Measurements from ENCODE around the gene GPR183. TPM values are rescaled to one million over a fixed set of nuclear protein-coding genes. Genes with fewer than 3 reads are reported as not detected.

GPR183 gene
- total RNA-seq, 1 donor from 2014 or later, result 147 TPM

DNA sequence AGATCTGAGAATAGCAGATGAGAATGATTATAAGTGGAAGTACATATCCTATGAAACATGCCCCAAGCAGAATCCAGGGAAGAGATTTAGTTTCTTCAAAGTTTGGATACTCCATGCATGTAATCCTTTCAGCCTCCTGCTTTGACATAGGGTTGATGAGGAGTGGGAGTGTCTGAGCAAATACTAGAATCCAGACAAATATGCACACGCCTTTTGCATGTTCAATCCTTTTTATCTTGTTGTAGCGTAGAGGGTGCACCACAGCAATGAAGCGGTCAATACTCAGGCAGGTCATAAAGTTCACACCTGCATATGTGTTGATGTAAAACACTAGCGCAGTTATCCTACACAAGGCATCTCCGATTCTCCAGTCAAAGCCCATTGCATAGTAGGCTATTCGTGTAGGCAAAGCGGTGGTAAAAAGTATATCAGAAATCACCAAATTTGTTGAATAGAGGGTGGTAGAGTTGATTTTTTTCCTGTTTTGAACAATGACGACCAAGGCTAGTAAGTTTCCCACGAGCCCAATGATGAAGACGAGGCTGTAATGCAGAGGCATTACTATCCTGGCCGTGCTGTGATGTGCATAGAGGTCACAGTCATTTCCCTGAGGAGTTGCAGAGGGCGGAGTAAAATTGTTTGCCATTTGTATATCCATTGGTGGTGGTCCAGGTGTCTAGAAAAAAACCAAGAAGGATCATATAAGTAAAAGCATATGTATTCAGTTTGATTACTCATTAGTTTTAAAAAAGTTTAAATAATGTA lies 11.5 kb downstream of the GPR183 start:
- H3K9me3 Mint-ChIP-seq, result no peaks in the 10 kb centered on the region
- H3K27ac Mint-ChIP-seq, result peak overlapping the region; percentile 89
- peak overlapping the region; percentile 72 for H3K4me3 Mint-ChIP-seq (ENCODE audit: low read depth)
- H3K36me3 Mint-ChIP-seq (ENCODE audit: low read depth), result peaks cover 89% of the 10 kb centered on the region
- DNase-seq (ENCODE audit: low spot score), result no peak
- intact Hi-C loops (cut with micrococcal nuclease), result loop anchor here (1.0 to 5.0 kb wide), 6 partner anchors 7 to 207 kb away; partner anchors contain the start of gene TM9SF2
- H3K27me3 Mint-ChIP-seq (ENCODE audit: low read depth), result no peaks in the 10 kb centered on the region
- H3K4me1 Mint-ChIP-seq (ENCODE audit: low read depth), result peaks cover 76% of the 10 kb centered on the region

DNA sequence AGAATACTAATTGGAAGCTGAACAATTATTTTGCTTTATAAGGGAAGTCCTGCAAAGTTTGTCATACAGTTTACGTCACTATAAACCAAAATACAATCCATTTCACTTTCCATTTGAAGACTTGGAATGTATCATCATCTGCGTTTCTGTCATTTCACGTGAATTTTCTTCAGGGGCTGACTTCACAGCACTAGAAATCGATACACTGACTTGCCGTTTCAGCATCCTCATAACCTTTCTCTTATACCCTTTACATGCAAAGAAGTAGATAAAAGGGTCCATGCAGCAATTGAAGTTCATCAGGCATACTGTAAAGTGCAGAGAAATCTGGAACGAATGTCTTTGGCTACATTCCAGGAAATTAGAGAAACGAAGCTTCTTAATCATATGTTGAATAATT lies 12.2 kb downstream of the GPR183 start:
- Mint-ChIP-seq H3K9me3 (no peaks in the 10 kb centered on the region), H3K4me1 (ENCODE audit: low read depth) (peaks cover 76% of the 10 kb centered on the region), H3K27me3 (ENCODE audit: low read depth) (no peaks in the 10 kb centered on the region), H3K4me3 (ENCODE audit: low read depth) (peak overlapping the region; percentile 72), H3K36me3 (ENCODE audit: low read depth) (peaks cover 89% of the 10 kb centered on the region), H3K27ac (peak overlapping the region; percentile 89)
- DNase-seq (ENCODE audit: low spot score), result no peak
- intact Hi-C loops (cut with micrococcal nuclease), result loop anchor here (5.0 kb wide), 1 partner anchor 207 kb away; the partner anchor contains the start of gene TM9SF2

DNA sequence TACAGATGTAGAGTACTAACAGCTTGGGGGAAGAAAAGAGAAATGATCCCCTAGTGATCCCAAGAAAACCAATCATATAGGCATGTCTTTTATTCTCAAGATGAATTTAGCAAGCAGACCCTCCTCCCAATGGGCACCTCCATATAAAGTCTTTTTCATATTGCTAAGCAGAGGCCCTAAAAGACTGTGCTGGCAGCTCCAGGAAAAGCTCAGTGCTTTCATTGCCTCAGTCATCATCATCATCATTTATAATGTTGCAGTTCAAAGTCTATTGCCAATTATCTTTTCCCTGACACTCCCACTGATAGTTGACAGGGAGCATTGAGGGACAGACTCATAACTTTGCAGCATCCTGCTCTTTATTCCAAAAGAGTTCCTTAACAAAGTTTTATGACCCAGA lies 13.0 kb downstream of the GPR183 start:
- DNase-seq (ENCODE audit: low spot score), result no peak
- Mint-ChIP-seq H3K4me3 (ENCODE audit: low read depth) (no peak overlapping the region), H3K9me3 (no peaks in the 10 kb centered on the region), H3K4me1 (ENCODE audit: low read depth) (peaks cover 78% of the 10 kb centered on the region), H3K27me3 (ENCODE audit: low read depth) (no peaks in the 10 kb centered on the region), H3K36me3 (ENCODE audit: low read depth) (peaks cover 87% of the 10 kb centered on the region), H3K27ac (peak overlapping the region; percentile 31)
- intact Hi-C loops (cut with micrococcal nuclease), result no loop called here

DNA sequence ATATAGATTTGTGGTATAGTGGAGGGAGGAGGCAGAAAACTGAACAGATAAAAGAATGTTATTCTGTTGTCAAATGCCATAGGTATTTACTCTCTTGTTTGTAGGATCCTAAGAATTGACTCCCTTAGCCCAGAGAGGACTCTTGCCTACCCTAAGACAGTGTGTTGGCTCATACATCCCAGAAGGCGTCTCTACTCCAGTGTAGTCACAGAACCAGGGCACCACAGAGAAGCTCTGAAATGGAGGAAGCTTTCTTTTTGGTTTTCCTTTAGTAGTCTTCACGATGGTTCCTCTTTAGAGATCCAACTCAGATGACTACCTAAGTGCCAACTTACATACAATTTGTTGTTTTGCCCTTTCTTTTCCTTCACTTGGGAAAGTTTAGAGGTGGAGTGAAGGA lies 14.0 kb downstream of the GPR183 start:
- Mint-ChIP-seq H3K36me3 (ENCODE audit: low read depth) (peaks cover 88% of the 10 kb centered on the region), H3K4me1 (ENCODE audit: low read depth) (peaks cover 79% of the 10 kb centered on the region), H3K27ac (peak overlapping the region; percentile 35), H3K4me3 (ENCODE audit: low read depth) (no peak overlapping the region), H3K27me3 (ENCODE audit: low read depth) (no peaks in the 10 kb centered on the region), H3K9me3 (no peaks in the 10 kb centered on the region)
- no peak for DNase-seq (ENCODE audit: low spot score)
- intact Hi-C loops (cut with micrococcal nuclease), result no loop called here

DNA sequence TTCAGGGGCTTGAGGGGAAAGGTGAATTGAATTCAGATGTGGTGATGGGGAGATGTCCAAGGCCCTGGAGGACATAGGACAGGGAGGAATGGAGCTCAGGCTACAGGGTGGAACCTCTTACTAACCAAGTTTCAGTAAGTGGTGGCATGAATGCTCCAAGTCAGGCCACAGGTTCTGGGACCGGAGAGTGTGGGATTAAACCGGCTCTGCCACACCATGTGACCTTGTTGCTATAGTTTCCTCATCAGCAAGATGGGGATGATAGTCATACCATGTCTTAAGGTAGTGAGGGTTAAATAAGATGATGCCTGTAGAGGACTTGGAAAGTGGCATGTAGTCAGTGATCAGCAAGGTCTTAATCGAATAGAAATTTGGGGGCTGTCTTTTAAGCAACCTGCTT lies 16.3 kb downstream of the GPR183 start:
- Mint-ChIP-seq H3K4me3 (ENCODE audit: low read depth) (peak overlapping the region; percentile 9), H3K36me3 (ENCODE audit: low read depth) (peaks cover 75% of the 10 kb centered on the region), H3K27ac (peak overlapping the region; percentile 80), H3K4me1 (ENCODE audit: low read depth) (peaks cover 83% of the 10 kb centered on the region), H3K27me3 (ENCODE audit: low read depth) (no peaks in the 10 kb centered on the region), H3K9me3 (no peaks in the 10 kb centered on the region)
- DNase-seq (ENCODE audit: low spot score), result no peak
- intact Hi-C loops (cut with micrococcal nuclease), result no loop called here

DNA sequence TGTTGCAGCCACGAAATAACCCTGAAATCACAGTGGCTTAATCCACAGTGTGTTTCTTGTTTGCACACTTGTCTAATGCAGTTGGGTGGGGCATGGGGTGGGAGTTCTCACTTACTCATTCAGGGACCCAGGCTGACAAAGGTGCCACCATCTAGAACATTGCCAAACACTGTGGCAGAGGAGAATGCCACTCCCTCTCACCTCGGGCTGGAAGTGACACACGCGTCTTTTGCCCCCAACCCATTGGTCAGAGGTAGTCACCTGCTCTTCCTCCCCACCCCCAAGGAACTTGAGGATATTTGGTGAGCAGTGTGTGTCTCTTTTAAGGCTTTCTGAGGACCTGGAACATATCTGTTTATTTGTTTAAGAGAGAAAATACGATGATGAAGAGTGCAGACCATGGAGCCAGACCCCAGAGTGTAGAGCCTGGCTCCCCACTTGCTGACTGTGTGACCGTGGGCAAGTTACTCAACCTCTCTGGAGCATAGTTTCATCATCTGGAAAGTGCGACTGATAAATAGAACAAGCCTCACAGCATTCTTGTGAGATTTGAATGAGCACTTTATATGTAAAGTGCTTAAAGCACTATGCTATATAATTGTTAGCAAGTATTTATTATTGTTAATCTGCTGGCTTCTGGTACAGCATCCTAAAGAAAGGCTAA lies 17.4 kb downstream of the GPR183 start:
- Mint-ChIP-seq H3K4me1 (ENCODE audit: low read depth) (peaks cover 81% of the 10 kb centered on the region), H3K36me3 (ENCODE audit: low read depth) (peaks cover 70% of the 10 kb centered on the region), H3K4me3 (ENCODE audit: low read depth) (no peak overlapping the region), H3K9me3 (no peaks in the 10 kb centered on the region), H3K27me3 (ENCODE audit: low read depth) (no peaks in the 10 kb centered on the region), H3K27ac (peak overlapping the region; percentile 80)
- intact Hi-C loops (cut with micrococcal nuclease), result loop anchor here (2.0 to 5.0 kb wide), 3 partner anchors 15 to 207 kb away; no protein-coding TSS in a partner anchor
- no peak for DNase-seq (ENCODE audit: low spot score)

DNA sequence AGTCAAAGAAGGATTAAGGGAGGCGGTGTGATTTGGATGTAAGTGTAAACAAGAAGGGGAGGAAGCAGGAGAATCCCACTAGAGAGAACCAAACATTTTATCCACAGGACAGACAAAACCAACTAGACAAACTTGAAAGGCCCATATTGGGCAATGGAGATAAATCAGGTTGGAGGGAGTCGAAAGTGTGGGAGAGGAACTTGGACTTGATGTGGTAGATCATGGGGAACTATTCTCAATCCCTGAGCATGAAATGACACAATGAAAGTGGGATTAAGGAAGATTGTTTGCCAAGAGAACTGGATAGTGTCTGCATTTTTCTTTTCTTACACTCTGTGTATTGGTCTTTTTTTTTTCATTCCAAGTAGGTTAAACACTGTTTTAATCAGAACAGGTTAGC lies 17.9 kb downstream of the GPR183 start:
- no peaks in the 10 kb centered on the region for H3K9me3 Mint-ChIP-seq
- peaks cover 72% of the 10 kb centered on the region for H3K36me3 Mint-ChIP-seq (ENCODE audit: low read depth)
- H3K4me3 Mint-ChIP-seq (ENCODE audit: low read depth), result no peak overlapping the region
- H3K4me1 Mint-ChIP-seq (ENCODE audit: low read depth), result peaks cover 84% of the 10 kb centered on the region
- H3K27me3 Mint-ChIP-seq (ENCODE audit: low read depth), result no peaks in the 10 kb centered on the region
- no peak for DNase-seq (ENCODE audit: low spot score)
- H3K27ac Mint-ChIP-seq, result peak overlapping the region; percentile 80
- intact Hi-C loops (cut with micrococcal nuclease), result loop anchor here (2.0 to 5.0 kb wide), 3 partner anchors 14 to 208 kb away; no protein-coding TSS in a partner anchor

DNA sequence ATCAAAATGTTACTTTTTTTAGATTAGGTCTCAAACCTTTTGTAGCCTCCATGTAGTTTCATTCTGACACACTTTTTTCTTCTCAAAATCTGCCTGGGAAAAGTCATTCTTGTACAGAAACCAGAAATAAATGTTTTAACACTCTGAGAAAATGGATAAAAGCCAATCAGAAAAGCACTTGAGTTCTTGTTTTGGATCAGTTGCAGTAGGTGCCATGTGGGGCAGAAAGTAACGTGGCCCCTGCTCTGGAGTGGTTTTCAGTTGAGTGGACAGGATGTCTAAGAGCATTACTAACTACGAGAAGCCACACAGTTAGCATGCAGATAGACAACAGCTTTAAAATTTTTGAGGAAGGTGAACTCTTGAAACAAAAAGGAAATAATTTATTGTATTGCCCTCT lies 19.1 kb downstream of the GPR183 start:
- Mint-ChIP-seq H3K27ac (peak overlapping the region; percentile 80), H3K4me1 (ENCODE audit: low read depth) (peaks cover 75% of the 10 kb centered on the region), H3K9me3 (no peaks in the 10 kb centered on the region), H3K36me3 (ENCODE audit: low read depth) (peaks cover 60% of the 10 kb centered on the region), H3K27me3 (ENCODE audit: low read depth) (no peaks in the 10 kb centered on the region), H3K4me3 (ENCODE audit: low read depth) (peak overlapping the region; percentile 3)
- intact Hi-C loops (cut with micrococcal nuclease), result loop anchor here (1.0 to 5.0 kb wide), 6 partner anchors 8 to 209 kb away; no protein-coding TSS in a partner anchor
- DNase-seq (ENCODE audit: low spot score), result peak; percentile 38

DNA sequence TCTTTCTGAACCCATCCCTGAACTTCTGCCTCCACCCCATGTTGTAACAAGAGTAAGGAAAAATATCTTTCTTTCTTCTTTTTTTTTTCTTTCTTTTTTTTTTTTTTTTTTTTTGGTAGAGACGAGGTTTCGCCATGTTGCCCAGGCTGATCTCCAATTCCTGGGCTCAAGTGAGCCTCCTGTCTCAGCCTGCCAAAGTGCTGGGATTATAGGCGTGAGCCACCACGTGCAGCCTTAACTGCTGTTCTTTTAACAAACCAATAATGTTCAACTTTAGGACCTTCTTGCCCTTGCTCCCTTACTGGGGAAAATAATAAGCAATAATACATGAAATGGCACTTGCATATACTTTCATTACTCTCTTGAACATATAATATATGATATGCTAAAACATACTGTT lies 19.6 kb downstream of the GPR183 start:
- intact Hi-C loops (cut with micrococcal nuclease), result loop anchor here (5.0 kb wide), 1 partner anchor 210 kb away; no protein-coding TSS in a partner anchor

DNA sequence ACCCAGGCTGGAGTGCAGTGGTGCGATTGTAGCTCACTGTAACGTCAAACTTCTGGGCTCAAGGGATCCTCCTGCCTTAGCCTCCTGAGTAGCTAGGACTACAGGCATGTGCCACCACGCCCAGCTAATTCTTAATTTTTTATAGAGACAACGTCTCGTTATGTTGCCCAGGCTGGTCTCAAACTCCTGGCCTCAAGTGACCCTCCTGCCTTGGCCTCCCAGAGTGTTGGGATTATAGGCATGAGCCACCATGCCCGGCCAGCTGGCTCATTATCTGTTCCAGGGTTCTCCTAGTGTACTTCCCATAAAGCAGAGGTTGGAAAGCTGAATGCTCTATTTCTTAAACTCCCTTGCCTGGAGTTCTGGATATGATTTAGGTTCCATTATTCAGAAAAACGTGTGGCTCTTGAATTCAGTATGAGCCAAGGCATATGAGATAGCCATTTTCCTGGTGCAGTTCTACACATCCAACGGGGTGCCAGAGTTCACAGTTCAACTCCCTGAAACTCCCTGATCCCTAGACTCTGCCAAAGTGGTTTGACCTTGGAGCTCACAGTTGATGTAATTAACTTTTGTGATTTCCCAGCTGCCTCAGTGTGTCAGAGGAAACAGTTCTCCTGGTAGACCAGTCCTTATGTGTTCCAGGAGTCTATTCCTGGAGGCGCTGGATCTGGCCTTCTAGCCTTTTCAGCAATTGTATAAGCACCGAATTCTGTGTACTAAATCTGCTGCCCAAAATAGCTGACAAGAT lies 21.6 kb downstream of the GPR183 start:
- Mint-ChIP-seq H3K27me3 (ENCODE audit: low read depth) (no peaks in the 10 kb centered on the region), H3K4me3 (ENCODE audit: low read depth) (no peak overlapping the region), H3K36me3 (ENCODE audit: low read depth) (peaks cover 45% of the 10 kb centered on the region), H3K9me3 (no peaks in the 10 kb centered on the region), H3K4me1 (ENCODE audit: low read depth) (peaks cover 82% of the 10 kb centered on the region), H3K27ac (no peak overlapping the region)
- no peak for DNase-seq (ENCODE audit: low spot score)
- intact Hi-C loops (cut with micrococcal nuclease), result loop anchor here (5.0 kb wide), 1 partner anchor 212 kb away; no protein-coding TSS in a partner anchor

More for the DNA sequence above, 19.6 kb downstream of the GPR183 start:
- Mint-ChIP-seq H3K4me1 (ENCODE audit: low read depth) (peaks cover 76% of the 10 kb centered on the region), H3K4me3 (ENCODE audit: low read depth) (no peak overlapping the region), H3K9me3 (no peaks in the 10 kb centered on the region), H3K36me3 (ENCODE audit: low read depth) (peaks cover 55% of the 10 kb centered on the region), H3K27ac (peak overlapping the region; percentile 80), H3K27me3 (ENCODE audit: low read depth) (no peaks in the 10 kb centered on the region)
- DNase-seq (ENCODE audit: low spot score), result no peak

DNA sequence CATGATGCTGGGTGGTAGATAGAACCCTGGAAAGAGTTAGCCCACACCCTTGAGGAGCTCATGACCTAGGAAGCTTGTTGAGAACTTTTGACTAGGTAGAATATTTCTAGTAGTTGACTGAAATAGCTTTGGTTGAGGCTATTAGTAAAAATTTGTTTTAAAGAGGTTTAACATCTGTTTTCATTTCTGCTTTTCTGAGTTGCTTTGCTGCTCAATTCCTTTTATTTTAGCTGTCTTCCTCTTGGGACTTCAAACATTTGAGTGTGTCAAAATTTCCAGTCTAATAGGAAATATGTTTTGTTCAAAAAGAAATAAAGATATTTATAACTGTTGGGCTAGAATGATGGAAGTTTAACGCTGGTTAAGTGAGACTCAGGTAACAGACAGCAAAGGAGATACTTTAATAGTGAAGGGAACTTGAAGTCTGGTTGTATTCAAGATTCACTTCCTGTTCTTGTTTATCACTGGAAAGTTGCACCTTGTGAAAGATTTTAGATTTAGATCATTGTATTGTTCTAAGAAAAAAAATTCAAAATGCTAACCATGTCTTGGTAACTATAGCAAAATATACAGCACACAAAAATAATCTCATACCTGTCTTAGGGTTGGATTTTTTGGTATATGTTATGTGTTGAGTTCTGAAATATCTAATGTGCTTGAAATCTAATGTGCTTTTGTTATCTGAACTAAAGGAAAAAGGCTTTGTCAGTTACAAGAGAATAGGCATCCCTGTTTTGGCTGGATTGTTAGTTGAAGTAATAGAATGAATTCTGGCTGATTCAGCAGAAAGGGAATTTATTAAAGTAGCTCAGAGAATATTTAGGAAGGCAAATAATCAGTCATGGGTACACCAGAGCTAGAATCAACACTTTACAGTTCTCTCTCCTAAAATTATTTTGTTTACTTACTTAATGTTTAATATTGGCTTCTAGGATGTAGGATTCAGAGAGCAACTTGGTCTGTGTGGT lies 24.7 kb downstream of the GPR183 start:
- DNase-seq (ENCODE audit: low spot score), result no peak
- H3K27me3 Mint-ChIP-seq (ENCODE audit: low read depth), result no peaks in the 10 kb centered on the region
- peak overlapping the region; percentile 71 for H3K27ac Mint-ChIP-seq
- peaks cover 82% of the 10 kb centered on the region for H3K4me1 Mint-ChIP-seq (ENCODE audit: low read depth)
- H3K36me3 Mint-ChIP-seq (ENCODE audit: low read depth), result peaks cover 50% of the 10 kb centered on the region
- no peaks in the 10 kb centered on the region for H3K9me3 Mint-ChIP-seq
- no peak overlapping the region for H3K4me3 Mint-ChIP-seq (ENCODE audit: low read depth)
- intact Hi-C loops (cut with micrococcal nuclease), result loop anchor here (2.0 kb wide), 1 partner anchor 16 kb away; no protein-coding TSS in a partner anchor
